NCI-H774 (cell line): Measurements from ENCODE around the gene ID2.

ENCODE experiments used
- DNase-seq: peaks from one replicate; lab custom pipeline; 2025; lab: John Stamatoyannopoulos, UW

ID2 gene

DNA sequence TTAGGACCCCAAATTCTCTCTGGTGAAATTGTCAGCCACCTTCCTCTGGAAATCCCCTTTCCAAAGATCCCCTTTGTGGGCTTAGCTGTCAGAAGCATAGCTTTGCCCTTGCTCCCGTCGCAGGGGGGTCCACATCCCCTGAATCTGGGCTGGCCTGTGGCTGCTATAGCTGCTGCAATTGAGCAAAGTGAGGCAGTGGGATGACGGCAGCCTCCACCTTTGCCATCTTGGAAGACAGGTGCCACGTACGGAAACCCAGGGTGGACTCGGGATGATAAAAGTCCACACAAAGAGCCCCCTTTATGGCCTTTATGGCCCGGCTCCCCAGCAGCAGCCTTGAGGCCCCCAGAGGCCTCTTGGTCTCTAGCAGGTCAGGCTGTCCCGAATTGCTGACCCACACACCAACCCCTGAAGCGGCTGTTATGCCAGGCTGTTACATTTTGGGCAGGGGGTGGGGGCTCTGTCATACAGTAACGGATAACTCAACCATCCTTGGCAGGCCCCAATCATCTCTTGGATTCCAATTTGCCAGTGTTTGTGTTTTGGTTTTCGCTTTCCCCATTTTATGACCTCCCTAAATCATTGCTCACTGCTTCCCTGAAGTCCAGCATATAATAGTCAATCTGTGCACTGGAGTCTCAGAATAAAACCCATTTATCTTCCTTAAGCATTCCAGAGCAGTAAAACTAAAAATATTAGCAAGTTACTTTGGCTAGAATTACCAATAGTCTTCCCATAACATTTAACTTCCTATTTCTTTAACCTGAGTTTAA lies 33.2 kb upstream of the ID2 start:
- DNase-seq = no peak

DNA sequence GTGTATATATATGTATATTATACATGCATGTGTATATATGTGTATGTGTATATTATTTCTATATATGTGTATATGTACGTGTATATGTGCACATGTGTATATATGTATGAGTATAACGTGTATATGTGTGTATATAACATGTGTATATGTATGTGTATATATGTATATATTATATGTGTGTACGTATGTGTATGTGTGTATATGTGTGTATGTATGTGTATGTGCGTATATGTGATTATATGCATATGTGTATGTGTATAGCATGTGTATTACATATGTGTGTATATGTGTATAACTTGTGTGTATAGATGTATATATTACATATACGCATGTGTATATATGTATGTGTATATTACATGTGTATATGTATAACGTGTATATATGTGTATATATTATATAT lies 32.1 kb upstream of the ID2 start:
- no peak for DNase-seq

DNA sequence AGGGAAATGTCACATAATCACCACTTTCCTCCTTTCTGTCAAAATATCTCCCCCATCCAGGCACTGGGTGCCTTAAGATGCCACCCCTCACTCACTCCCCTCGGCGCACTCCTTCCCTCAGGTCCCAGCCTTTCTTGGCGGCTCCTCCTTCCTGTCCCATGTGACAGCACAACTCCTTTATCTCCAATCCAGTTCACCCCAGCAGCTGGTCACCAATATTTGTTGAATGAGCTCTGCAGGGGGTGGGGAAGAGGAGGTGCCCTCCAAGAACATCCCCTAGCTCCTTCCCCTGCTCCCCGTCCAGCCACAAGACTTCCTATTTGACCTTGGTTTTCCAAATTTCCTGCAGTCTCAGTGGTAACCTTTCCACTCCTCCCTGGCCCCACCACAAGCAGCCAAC lies 31.6 kb upstream of the ID2 start:
- DNase-seq = no peak

DNA sequence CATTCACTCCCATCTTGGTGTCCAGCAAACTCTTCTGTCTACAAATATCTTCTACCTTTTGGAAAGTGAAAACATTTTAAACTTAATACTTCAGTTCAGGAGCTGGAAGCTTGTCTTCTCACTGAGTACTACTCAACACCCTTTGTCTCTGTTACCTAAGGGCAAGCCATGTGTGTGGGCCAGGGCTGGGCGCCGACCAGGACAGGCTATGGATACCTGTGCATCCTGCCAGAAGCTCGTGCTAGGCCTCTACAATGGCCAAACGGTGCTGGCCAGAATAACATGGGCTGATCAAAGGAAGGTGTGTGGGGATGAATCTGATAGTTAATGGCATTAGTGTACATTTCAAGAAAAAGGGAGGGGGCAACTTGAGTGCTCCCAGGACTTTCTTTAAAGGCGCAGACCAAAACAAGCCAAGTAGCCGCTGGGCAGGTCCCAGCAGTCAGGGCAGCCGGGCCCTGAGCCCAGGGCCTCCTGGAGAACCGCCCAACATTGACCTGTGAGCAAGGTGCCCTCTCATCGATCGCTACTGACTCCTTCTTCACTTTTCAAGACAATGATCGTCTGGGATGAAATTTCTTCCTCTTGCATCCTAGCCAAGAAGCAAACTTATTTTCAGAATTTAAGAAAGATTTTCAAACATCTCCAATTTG lies 29.0 kb upstream of the ID2 start:
- no peak for DNase-seq

DNA sequence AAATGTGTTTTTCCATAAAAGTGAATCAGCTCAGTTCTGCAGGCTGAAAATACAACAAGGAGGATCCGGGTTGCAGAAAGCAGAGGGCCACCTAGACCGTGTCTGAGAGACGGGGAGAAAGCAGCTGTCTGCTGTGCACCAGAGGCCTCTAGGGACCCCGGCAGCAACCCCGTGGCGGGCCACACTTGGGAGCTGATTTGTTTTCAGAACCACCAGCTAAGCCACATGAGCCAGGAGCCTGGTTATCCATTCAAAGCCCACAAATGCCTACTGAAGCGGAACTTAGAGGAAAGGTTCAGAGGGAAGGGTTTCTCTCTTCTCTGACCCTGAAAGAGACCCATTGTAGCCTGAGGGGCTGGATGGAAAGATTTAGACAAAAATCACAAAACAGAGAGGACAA lies 28.4 kb upstream of the ID2 start:
- DNase-seq = no peak

DNA sequence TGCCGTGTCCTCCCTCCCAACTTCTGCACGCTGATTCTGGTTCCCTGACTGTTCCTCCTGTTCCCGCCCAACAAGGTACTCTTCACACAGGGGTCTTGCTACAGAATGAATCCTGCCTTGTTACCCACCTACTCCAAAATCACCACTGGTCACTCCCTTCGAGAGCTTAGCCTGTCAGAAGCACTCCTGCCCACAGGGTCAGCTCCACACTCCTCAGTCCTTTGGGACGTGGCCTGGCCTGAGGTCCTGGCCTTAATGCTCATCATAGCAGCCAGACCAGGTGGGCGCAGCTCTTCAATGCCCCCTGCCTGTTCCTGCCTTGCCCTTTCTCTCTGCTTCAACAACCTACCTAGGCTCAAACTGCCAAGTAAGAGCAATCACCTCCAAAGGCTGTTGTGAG lies 27.8 kb upstream of the ID2 start:
- no peak for DNase-seq

DNA sequence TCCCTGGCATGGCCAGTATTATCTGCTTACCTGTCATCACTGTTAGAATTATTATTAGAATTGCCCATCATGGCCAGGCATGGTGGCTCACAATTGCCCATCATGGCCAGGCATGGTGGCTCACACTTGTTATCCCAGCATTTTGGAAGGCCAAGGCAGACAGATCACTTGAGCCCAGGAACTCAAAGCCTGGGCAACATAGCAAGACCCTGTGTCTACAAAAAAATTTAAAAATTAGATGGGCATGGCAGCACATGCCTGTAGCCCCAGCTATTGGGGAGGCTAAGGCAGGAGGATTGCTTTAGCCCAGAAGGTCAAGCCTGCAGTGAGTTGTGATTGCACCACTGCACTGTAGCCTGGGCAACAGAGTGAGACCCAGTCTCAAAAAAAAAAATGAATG lies 27.4 kb upstream of the ID2 start:
- no peak for DNase-seq

DNA sequence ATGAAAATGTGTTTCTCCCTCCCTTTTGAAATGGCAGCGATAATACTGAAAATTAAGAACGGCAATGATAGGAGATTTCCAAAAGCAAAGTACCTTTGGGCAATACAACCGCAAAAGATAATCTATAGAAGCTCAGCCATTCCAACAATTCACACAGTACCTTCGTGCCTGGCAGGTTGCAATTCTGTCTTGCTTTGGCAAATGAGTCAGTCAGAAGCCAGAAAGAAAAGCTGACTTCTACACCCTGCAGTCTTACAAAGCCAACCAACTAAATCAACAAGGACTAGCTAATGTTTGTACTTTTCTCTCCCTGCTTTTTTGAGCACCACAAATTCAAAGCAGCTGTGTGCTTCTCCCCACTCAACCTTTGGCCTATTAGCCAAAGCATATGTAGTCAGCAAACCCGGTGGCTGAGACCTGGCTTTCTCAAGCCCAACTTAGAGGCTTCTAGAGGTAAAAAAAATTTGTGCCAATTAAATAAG lies 25.7 kb upstream of the ID2 start:
- DNase-seq = peak; percentile 46

DNA sequence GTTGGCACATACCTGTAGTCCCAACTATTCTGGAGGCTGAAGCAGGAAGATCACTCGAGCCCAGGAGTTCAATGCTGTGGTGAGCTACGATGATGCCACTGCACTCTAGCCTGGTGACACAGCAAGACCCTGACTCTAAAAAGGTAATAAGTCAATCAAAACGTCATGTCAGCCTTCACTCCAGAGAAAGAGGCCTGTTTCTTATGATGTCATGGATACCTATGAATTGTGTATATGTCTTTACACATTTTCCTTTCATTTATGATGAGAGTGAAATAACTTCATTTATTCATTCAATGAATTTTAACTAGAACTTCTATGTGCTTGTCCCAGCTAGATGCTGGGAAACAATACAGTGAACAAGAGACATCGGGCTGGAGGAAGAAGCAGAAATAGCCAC lies 25.0 kb upstream of the ID2 start:
- DNase-seq = no peak

DNA sequence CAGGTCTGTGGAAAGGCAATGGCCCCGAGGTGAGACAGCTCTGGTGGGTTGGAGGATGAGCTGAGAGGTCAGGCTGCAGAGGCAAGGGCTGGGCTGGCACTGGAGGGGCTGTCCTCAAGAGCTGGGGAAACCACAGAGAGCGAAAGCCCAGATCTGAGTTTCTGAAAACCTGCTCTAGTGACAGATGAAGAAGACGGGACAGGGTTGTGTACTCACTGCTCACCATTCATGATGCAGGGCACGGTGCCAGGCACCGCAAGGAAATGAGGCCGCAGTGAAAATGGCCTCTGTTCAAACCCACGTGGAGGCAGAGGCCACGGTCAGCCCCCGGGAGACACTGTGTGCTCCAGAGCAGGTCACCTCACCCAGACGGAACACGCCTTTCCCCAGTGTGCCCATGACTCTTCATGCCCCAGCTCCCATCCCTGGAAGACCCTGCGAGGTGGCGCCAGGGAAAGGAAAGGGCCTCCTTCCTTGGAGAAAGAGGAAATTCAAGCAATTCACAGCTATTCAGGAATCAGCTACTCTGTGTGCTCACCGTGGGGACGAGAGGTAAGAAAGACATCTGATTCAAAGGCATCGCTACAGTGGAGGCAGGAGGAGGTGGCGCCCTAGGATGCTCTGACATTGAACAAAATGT lies 24.3 kb upstream of the ID2 start:
- peak; percentile 3 for DNase-seq

DNA sequence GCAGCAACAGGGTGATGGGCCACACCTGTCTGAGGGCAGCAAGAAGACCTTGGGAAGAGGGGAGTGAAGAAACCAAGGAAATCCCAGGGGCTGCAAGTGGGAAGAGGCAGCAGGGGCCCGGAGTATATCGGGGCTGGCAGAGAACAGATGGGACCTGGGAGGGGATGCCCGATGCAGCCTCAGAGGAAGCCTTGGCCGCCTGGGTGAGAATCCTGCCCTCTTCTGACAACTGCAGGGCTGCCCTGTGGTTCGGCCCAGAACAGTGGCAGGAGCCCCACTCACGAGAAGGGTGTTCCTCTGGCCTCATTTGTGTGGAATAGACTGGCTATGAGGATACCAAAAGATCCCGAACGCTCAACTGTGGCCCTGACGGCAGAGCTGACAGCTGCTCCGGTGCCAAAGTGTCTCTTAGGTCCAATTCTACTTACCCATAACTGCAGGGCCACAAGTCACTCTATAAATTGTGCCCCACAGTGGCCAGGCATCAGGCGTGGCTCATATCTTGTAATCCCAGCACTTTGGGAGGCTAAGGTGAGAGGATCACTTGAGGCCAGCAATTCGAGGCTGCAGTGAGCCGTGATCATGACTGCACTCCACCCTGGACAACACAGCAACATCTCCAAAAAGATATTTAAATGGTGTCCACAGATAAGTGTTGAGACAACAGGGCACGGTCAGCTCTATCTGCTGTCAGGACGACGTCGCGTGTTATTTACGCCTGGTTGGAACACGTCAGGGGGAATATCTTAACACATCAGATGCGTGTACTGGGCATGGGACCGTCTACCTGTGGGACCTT lies 23.6 kb upstream of the ID2 start:
- DNase-seq = no peak

DNA sequence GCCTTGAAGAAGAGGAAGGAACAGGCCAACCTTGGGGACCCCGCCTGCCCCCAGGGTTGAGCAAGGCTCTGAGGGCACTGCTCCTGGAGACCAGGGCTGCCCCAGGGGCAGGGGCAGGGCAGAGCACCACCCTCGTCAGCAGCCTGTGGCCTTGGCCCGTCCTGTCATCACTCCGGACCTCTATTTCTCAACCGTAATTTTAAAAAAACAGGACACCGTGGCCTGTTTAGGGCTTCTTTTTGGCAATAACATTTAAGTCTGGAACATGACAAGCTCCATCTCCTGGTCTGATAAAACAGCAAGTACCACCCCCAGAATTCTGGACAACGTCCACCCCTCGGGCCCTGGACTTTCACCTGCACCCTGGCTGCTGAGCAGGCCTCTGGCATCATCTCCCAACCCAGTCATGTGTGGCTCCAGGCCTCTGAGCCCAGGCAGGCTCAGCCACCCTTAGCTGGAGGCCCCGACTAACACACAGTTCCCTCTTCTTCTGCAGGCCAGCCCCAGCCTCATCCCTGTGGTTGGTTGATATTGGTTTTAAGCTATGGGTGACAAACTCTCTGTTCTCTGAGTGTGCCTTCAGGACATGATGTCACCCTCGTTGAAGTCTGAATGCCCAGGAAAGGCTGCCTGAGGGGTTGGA lies 22.6 kb upstream of the ID2 start:
- peak; percentile 22 for DNase-seq

DNA sequence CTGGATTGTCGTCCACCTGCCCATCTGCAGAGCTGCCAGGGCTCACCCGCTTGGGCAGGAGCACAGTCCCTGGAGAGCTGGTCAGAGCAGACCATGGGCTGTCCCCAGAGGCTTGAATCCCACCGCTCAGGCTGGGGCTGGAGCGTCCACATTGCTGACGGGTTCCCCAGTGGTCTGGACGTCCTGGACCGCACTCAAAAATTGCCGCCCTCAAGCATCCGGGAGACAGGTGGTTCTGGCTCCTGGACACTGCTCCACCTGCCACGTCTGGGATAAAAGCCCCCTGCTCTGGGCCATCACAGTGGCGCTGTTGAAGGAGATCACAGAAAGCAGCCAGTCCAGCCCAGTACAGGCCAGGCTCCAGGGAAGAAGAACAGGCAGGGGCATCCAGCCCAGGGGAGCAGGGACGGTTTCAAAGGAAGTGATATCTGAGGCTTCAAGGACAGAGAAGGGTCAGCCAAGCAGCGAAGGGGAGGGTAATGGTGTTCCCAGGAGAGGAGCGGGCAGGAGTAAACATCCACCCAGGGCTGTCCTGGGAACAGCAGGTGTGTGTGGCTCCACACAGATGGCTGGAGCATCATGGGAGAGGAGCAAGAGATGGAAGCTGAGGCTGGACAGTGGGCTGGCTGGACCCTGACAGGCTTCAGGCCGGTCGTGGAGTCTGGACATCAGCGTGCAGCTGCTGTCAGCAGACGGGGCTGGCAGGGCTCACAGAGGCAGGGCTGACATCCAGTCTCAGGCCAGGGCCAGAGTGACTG lies 21.9 kb upstream of the ID2 start:
- no peak for DNase-seq

DNA sequence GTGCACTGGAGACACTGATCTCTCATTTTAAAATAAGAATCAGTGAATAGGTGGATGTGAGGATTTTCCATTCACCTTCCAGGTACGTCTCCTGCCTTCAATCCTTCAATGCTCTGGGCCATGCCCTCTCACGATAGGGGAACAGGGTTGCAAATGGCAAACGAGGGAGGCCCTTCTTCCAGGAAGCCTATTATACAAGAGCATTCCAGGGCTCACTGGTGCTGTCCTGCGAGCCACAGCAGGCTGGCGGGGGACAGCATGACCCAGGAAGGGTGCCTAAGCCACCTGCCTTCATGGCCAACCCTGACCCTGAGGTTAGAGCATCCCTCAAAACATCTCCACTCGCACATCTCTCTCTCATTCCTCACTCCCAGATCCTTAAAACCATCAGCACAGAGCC lies 20.6 kb upstream of the ID2 start:
- DNase-seq = no peak

DNA sequence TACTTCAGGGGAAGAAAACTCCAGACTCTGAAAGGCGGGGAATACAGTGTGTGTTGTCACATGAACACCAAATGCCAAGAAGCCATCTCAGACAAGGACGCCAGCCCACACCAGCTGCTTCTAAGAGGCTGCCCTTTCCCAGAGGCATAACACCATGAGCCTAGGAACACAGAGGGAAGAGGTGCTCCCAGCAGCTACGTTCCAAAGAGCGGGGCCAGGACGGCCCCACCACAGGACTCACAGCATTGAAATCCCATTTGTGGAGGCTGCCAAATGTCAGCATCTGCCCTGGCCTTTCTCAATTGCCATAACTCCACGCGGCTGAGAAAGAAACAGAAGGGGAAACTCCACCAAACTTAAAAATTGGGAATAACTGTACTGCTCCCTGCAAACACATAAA lies 20.1 kb upstream of the ID2 start:
- no peak for DNase-seq

DNA sequence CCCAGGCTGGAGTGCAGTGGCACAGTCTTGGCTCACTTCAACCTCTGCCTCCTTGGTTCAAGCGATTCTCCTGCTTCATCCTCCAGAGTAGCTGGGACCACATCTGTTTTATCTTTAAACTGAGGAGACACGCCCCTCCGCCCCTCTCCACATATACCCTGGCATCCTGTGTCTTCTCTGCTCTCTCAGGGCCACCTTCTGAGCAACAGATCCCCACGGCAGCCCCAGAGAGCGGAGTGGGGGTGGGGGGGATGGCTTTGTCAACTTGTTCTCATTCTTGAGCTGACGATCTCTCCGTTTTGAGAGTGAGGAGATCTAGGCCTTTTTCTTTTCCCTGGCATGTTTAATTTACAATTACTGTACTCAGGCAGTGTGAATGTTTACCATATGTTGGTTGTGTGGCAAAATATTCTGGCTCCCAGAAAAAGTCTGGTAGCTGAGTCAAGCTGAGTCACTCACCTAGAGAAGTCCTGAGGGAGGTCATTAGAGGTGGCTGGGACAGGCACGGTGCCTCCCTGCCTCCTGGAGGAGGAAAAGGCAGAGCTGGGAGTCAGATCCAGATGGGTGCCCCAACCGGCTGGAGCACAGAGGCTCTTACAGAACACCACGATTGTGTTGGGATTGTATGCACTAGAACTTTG lies 19.5 kb upstream of the ID2 start:
- DNase-seq = no peak

DNA sequence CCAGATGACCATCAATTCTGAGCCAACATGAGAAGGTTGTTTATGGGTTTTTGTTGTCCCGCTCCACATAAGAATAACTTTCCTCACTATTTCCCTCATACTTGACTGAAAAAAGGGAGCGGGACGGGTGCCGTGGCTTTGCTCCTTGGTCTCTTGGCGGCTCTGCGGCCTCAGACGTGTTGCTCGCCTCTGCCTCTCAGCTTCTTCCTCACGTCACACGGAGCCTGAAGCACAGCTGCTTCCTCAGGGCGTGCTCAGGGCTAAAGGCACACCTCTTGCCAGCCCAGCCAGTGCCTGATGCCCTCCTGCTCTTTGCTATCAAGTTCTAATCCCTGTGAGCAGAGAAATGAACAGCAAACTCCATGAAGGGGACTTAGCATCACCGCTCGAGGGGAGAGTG lies 17.9 kb upstream of the ID2 start:
- DNase-seq = no peak

DNA sequence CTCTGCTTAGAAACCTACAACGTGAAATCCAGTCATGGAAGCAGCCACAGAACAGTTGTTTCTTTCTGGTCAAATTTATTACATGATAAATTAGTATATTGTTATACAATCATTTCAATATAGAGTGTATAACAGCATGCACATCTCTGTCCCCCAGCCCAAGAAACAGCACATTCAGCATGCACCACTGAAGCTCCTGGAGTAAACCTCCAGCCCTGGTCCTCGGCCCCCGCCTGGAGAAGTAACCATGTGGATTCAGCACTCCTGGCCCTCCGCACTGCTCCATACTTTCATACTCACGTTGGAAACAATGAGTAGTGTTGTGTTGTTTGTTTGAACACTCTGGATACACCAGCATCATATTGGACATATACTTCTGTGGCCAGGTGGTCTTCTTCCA lies 15.3 kb upstream of the ID2 start:
- no peak for DNase-seq

DNA sequence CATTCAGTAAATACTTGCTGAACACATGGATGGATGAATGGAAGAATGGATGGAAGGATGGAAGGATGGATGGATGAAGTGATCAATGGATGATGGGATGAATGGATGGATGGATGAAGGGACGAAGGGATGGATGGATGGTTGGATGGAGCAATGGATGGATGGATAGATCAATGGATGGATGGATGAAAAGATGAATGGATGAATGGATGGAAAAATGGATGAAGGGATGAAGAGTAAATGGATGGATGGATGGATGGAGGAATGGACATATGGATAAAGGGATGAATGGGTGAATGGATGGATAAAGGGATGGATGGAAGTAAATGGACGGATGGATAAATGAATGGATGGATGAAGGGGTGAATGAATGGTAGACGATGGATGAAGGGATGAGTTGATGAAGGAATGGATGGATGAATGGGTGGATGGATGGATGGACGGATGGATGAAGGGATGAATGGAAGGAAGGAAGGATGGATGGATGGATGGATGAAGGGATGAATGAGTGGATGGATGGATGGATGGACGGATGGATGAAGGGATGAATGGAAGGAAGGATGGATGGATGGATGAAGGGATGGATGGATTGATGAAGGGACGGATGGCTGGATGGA lies 13.9 kb upstream of the ID2 start:
- no peak for DNase-seq

DNA sequence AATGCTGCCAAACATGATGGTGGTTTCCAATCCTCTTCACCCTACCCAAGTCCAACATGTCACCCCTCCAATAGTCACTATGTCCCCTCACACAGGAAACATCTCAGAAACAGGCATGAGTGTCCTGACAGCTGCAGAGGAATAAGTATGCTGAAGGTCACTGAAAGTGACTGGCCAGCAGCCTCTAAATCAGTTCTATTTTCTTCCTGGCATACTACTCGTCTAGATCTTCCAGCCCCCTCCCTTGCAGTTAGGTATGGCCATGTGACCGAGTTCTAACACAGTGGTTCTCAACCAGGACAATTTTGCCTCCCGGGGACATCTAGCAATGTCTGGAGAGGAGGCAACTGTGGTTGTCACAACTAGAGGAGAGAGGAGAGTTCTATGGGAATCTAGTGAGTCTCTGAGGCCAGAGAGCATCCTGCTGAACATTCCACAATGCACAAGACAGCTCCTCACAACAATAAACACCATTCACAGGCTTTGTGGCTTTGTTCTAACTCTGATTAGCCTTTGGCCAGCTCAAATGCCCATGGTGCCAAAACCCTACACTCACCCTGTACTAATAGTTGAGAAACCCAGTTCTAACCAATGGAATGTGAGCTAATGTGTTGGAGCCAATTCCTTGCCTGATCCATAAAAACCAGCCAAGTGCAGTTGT lies 12.6 kb upstream of the ID2 start:
- no peak for DNase-seq
